ENCODE results near the gene ACOX1. TPM values are rescaled to one million over a fixed set of nuclear protein-coding genes. Genes with fewer than 3 reads are reported as not detected.

ACOX1 gene
- total RNA-seq, 4 donors from 2014 or later = 45.3 to 57.4 (median 48.9) TPM

- Histone ChIP-seq H3K9me3 (no peaks in the 10 kb centered on the region), H3K27me3 (no peaks in the 10 kb centered on the region), H3K27ac (replicated peaks in 1 of 4) (no peak overlapping the region), H3K36me3 (peaks cover 0 to 33% (median 0%) of the 10 kb centered on the region in 4 donors), H3K4me1 (peaks cover 12 to 29% (median 19%) of the 10 kb centered on the region in 4 donors), H3K4me3 (no peak overlapping the region)
- WGBS = 83% methylated on average over 5 of the region's 6 CpGs
- no peak for TF ChIP-seq POLR2A (IDR thresholded peaks at IDR 0.05; ENCODE audit: low read depth)
- TF ChIP-seq EP300 (IDR thresholded peaks at IDR 0.05) = no peak
- TF ChIP-seq CTCF (IDR thresholded peaks at IDR 0.05) = no peak
- TF ChIP-seq POLR2AphosphoS5 (IDR thresholded peaks at IDR 0.05) = no peak
- intact Hi-C loops (cut with DNase I) = loop anchor here (5.0 kb wide), 1 partner anchor 69 kb away; the partner anchor contains the start of genes ACOX1 and TEN1
- DNase-seq (ENCODE audit: extremely low spot score) = no peak
Measured at GRCh38 chr17:75908201-75908600, 70.8 kb downstream of the ACOX1 start.

GRCh38 chr17:75906143-75906884, 72.7 kb downstream of the ACOX1 start:
- intact Hi-C loops (cut with DNase I) = loop anchor here (5.0 kb wide), 1 partner anchor 71 kb away; the partner anchor contains the start of genes ACOX1 and TEN1
- 85% methylated on average over 10 of the region's 10 CpGs for WGBS

GRCh38 chr17:75904749-75905521, 74.0 kb downstream of the ACOX1 start, which contains the start of gene MRPL38:
TSS of gene MRPL38 (minus strand) at chr17:75904884. CDS start at chr17:75904875, 9 bp downstream.
- H3K36me3 ChIP-seq = peaks cover 16 to 42% (median 32%) of the 10 kb centered on the region in 4 donors
- intact Hi-C loops (cut with DNase I) = loop anchor here (2.0 to 5.0 kb wide), 2 partner anchors 72 to 102 kb away; partner anchors contain the start of genes ACOX1 and TEN1
- WGBS = 4% methylated on average over 34 of the region's 69 CpGs

More at GRCh38 chr17:75906143-75906884, 72.7 kb downstream of the ACOX1 start:
- DNase-seq (ENCODE audit: extremely low spot score) = no peak
- no peak overlapping the region for H3K4me3 ChIP-seq
- H3K27ac ChIP-seq (replicated peaks in 1 of 4) = peak overlapping the region; percentile 90 to 93 (median 92)
- TF ChIP-seq EP300 (IDR thresholded peaks at IDR 0.05) = no peak
- TF ChIP-seq CTCF (IDR thresholded peaks at IDR 0.05) = no peak
- no peak for TF ChIP-seq POLR2A (IDR thresholded peaks at IDR 0.05; ENCODE audit: low read depth)
- no peak for TF ChIP-seq POLR2AphosphoS5 (IDR thresholded peaks at IDR 0.05)
- H3K27me3 ChIP-seq = no peaks in the 10 kb centered on the region
- H3K9me3 ChIP-seq = no peaks in the 10 kb centered on the region
- H3K36me3 ChIP-seq = peaks cover 10 to 37% (median 18%) of the 10 kb centered on the region in 4 donors
- H3K4me1 ChIP-seq = peaks cover 12 to 32% (median 24%) of the 10 kb centered on the region in 4 donors

GRCh38 chr17:75902406-75902805, 76.6 kb downstream of the ACOX1 start:
- 88% methylated on average over 6 of the region's 6 CpGs for WGBS
- H3K27ac ChIP-seq (replicated peaks in 1 of 4) = no peak overlapping the region

More at GRCh38 chr17:75904749-75905521, 74.0 kb downstream of the ACOX1 start, which contains the start of gene MRPL38:
- Histone ChIP-seq H3K4me1 (peaks cover 12 to 28% (median 24%) of the 10 kb centered on the region in 4 donors), H3K27me3 (no peaks in the 10 kb centered on the region), H3K4me3 (peak within 1 kb of the TSS; percentile 74 to 96 (median 88)), H3K9me3 (no peaks in the 10 kb centered on the region), H3K27ac (replicated peaks in 1 of 4) (peak within 1 kb of the TSS; percentile 90 to 93 (median 92))
- DNase-seq (ENCODE audit: extremely low spot score) = peak; percentile 97
- TF ChIP-seq EP300 (IDR thresholded peaks at IDR 0.05) = no peak
- peak; percentile 98 to 99 (median 99) for TF ChIP-seq CTCF (IDR thresholded peaks at IDR 0.05)
- TF ChIP-seq POLR2A (IDR thresholded peaks at IDR 0.05; ENCODE audit: low read depth) = peak; percentile 58
- peak; percentile 85 to 92 for TF ChIP-seq POLR2AphosphoS5 (IDR thresholded peaks at IDR 0.05)

More at GRCh38 chr17:75902406-75902805, 76.6 kb downstream of the ACOX1 start:
- H3K36me3 ChIP-seq = peaks cover 33 to 57% (median 56%) of the 10 kb centered on the region in 4 donors
- intact Hi-C loops (cut with DNase I) = no loop called here
- H3K4me1 ChIP-seq = peaks cover 12 to 35% (median 29%) of the 10 kb centered on the region in 4 donors
- H3K4me3 ChIP-seq = no peak overlapping the region
- H3K27me3 ChIP-seq = no peaks in the 10 kb centered on the region
- no peak for DNase-seq (ENCODE audit: extremely low spot score)
- TF ChIP-seq POLR2AphosphoS5 (IDR thresholded peaks at IDR 0.05) = no peak
- no peak for TF ChIP-seq CTCF (IDR thresholded peaks at IDR 0.05)
- no peak for TF ChIP-seq POLR2A (IDR thresholded peaks at IDR 0.05; ENCODE audit: low read depth)
- no peak for TF ChIP-seq EP300 (IDR thresholded peaks at IDR 0.05)
- no peaks in the 10 kb centered on the region for H3K9me3 ChIP-seq

Data from esophagus muscularis mucosa (tissue), 4 donors.